Fibroblast of lung (primary cell): ENCODE results near the gene PAFAH1B2.

Source experiments
- EZH2 ChIP-seq: IDR thresholded peaks from 2 replicates; pipeline ENCODE4 v1.5.1; 2012; ENCODE audit warnings: low read length, control low read depth, mild to moderate bottlenecking; ENCODE audit errors: missing control alignments
- TF ChIP-seq, protein P1 (sequence below), 2 donors: IDR thresholded peaks in 1 of 2; conservative IDR thresholded peaks in 1 of 2; 1 replicate in 1 of 2; 2 replicates in 1 of 2; pipeline ENCODE4 v1.5.1; 2011 to 2012; ENCODE audit warnings: low read length in 2 of 2, control low read depth in 1 of 2, inconsistent platforms in 1 of 2, low read depth in 1 of 2, mild to moderate bottlenecking in 1 of 2

DNA sequence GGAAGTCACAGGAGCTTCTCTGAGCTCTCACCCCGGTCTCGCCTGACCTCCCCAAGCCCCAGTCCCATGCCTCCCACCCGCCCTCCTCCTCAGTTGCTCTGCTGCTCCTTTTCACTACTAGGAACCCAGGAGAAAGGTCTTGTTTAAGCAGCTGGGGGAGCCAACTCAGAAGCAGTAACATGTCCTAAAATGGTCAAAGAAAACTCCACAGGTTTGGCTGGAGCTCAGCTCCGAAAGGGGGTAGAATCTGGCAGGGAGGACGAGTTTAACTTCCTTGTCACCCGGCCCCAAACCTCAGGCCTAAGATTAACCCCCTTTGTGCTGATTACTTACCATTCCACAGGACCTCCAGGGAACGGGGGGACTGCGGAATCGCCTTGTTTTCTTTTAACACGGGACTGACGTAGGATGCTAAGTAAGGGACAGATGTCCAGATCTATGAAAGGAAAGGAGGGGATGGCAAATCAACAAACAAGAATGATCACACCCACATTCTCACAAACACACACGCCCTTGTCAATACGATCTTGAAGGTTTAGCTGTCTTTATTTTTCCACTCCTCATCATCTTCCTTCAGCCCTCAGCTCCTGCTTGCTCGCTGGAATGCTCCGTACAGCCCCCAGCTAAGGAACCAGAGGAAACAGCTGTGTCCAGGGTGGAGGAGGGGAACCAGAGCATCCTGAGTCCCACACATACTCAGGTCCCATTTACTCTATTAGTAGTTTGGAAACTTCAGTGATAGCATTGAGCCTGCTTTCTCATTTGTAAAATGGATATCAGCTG is 74.2 kb downstream of the PAFAH1B2 start:
- TF ChIP-seq EZH2 = no peak
- TF ChIP-seq, protein P1, sequence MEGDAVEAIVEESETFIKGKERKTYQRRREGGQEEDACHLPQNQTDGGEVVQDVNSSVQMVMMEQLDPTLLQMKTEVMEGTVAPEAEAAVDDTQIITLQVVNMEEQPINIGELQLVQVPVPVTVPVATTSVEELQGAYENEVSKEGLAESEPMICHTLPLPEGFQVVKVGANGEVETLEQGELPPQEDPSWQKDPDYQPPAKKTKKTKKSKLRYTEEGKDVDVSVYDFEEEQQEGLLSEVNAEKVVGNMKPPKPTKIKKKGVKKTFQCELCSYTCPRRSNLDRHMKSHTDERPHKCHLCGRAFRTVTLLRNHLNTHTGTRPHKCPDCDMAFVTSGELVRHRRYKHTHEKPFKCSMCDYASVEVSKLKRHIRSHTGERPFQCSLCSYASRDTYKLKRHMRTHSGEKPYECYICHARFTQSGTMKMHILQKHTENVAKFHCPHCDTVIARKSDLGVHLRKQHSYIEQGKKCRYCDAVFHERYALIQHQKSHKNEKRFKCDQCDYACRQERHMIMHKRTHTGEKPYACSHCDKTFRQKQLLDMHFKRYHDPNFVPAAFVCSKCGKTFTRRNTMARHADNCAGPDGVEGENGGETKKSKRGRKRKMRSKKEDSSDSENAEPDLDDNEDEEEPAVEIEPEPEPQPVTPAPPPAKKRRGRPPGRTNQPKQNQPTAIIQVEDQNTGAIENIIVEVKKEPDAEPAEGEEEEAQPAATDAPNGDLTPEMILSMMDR (conservative IDR thresholded peaks at IDR 0.05 in 1 of 2, IDR thresholded peaks at IDR 0.05 in 1 of 2; ENCODE audit: low read depth in 1 of 2, low read length in 2 of 2) = no peak
